Smooth muscle cell (in vitro differentiated cells): ENCODE measurements around the gene LCN6. TPM values are rescaled to one million over a fixed set of nuclear protein-coding genes. Genes with fewer than 3 reads are reported as not detected.
"Not testable (repeated sequence)": the region's sequence is repeated elsewhere in the genome, so short reads cannot be mapped to it uniquely, and the experiment has no call there.

ENCODE experiments used
- DNase-seq: peaks from one replicate; lab custom pipeline; 2025; ENCODE audit not compliant: unreplicated experiment; lab: John Stamatoyannopoulos, UW
- H2AFZ ChIP-seq: fragments of 200-600 bp; sonication (generic); 2 replicates; pipeline ENCODE4 v1.6.0; 2016; ENCODE audit warnings: antibody characterized with exemption, low read depth, mild to moderate bottlenecking
- H3F3A ChIP-seq: fragments of 200-600 bp; sonication (generic); 2 replicates; pipeline ENCODE4 v1.6.0; 2017; ENCODE audit warnings: antibody characterized with exemption, low read depth
- H3K27ac ChIP-seq: fragments of 200-600 bp; sonication (generic); 2 replicates; pipeline ENCODE4 v1.5.1; 2016; ENCODE audit warnings: low read depth, mild to moderate bottlenecking
- H3K27me3 ChIP-seq: fragments of 200-600 bp; sonication (generic); 2 replicates; pipeline ENCODE4 v1.6.1; 2016; ENCODE audit warnings: low read depth, mild to moderate bottlenecking
- H3K36me3 ChIP-seq: fragments of 200-600 bp; sonication (generic); 2 replicates; pipeline ENCODE4 v1.5.1; 2016; ENCODE audit warnings: low read depth
- H3K4me1 ChIP-seq: fragments of 200-600 bp; sonication (generic); 2 replicates; pipeline ENCODE4 v1.5.1; 2016; ENCODE audit warnings: low read depth
- H3K4me2 ChIP-seq: fragments of 200-600 bp; sonication (generic); 2 replicates; pipeline ENCODE4 v1.6.0; 2016; ENCODE audit warnings: mild to moderate bottlenecking
- H3K4me3 ChIP-seq: fragments of 200-600 bp; sonication (generic); 2 replicates; pipeline ENCODE4 v1.5.1; 2016; ENCODE audit warnings: mild to moderate bottlenecking
- H3K79me2 ChIP-seq: fragments of 200-600 bp; sonication (generic); 2 replicates; pipeline ENCODE4 v1.6.0; 2016; ENCODE audit warnings: low read depth, mild to moderate bottlenecking
- H3K9ac ChIP-seq: fragments of 200-600 bp; sonication (generic); 2 replicates; pipeline ENCODE4 v1.6.0; 2016; ENCODE audit warnings: low read depth
- H3K9me3 ChIP-seq: fragments of 200-600 bp; sonication (generic); replicated peaks from 2 replicates; pipeline ENCODE4 v1.5.1; 2016; ENCODE audit warnings: low read depth
- H4K20me1 ChIP-seq: fragments of 200-600 bp; sonication (generic); 2 replicates; pipeline ENCODE4 v1.6.0; 2016; ENCODE audit warnings: low read depth
- CTCF ChIP-seq: fragments of 200-600 bp; sonication (generic); IDR thresholded peaks from 2 replicates; pipeline ENCODE4 v1.5.1; 2017; ENCODE audit warnings: borderline replicate concordance, mild to moderate bottlenecking, antibody characterized with exemption; ENCODE audit not compliant: insufficient read depth, poor library complexity, severe bottlenecking
- WGBS: methylation state at CpG from one replicate; pipeline ENCODE4 v1.1.7; 2016; ENCODE audit warnings: low lambda C conversion rate; 5-methylcytosine and 5-hydroxymethylcytosine counted together
- polyA plus RNA-seq: library from polyadenylated mRNA; unstranded; fragments of >200 nt; fragmentation: Nextera tagmentation; extraction: Ambion mirVana; gene quantifications from 2 replicates; pipeline ENCODE4 v1.2.1, GENCODE V29; 2016
- total RNA-seq: library from RNA; depleted of rRNA; stranded (reverse); fragments of >200 nt; gene quantifications from 2 replicates; pipeline ENCODE4 v1.2.3, GENCODE V29; 2014

LCN6 gene
- total and polyA plus RNA-seq, 2 experiments from 2014 or later, result not detected

GRCh38 chr9:136707849-136708517, 40.3 kb downstream of the LCN6 start:
- no peaks in the 10 kb centered on the region for H3K36me3 ChIP-seq
- H3K9me3 ChIP-seq, result no peaks in the 10 kb centered on the region
- no peak for TF ChIP-seq CTCF
- WGBS, result 79% methylated on average over 22 of the region's 22 CpGs
- no peaks in the 10 kb centered on the region for H3K79me2 ChIP-seq
- H4K20me1 ChIP-seq, result no peaks in the 10 kb centered on the region
- no peak overlapping the region for H3K4me3 ChIP-seq
- no peak overlapping the region for H3K27ac ChIP-seq
- no peaks in the 10 kb centered on the region for H3K27me3 ChIP-seq
- no peak overlapping the region for H2AFZ ChIP-seq
- no peak overlapping the region for H3K9ac ChIP-seq
- no peak overlapping the region for H3K4me2 ChIP-seq
- peaks cover under 1% of the 10 kb centered on the region for H3K4me1 ChIP-seq
- H3F3A ChIP-seq, result peaks cover 6% of the 10 kb centered on the region
- no peak for DNase-seq

- H2AFZ ChIP-seq, result no peak overlapping the region
- H3K4me3 ChIP-seq, result no peak overlapping the region
- H3K4me1 ChIP-seq, result no peaks in the 10 kb centered on the region
- no peaks in the 10 kb centered on the region for H3K36me3 ChIP-seq
- peaks cover 6% of the 10 kb centered on the region for H3F3A ChIP-seq
- H4K20me1 ChIP-seq, result no peaks in the 10 kb centered on the region
- over 99% methylated on average over 7 of the region's 7 CpGs for WGBS
- H3K27ac ChIP-seq, result no peak overlapping the region
- TF ChIP-seq CTCF, result no peak
- DNase-seq, result no peak
- H3K79me2 ChIP-seq, result no peaks in the 10 kb centered on the region
- no peaks in the 10 kb centered on the region for H3K27me3 ChIP-seq
- no peaks in the 10 kb centered on the region for H3K9me3 ChIP-seq
- no peak overlapping the region for H3K9ac ChIP-seq
- H3K4me2 ChIP-seq, result no peak overlapping the region
Observed at GRCh38 chr9:136707011-136707410, 41.3 kb downstream of the LCN6 start.

GRCh38 chr9:136705564-136705963, 42.8 kb downstream of the LCN6 start:
- TF ChIP-seq CTCF, result no peak

GRCh38 chr9:136704741-136705140, 43.6 kb downstream of the LCN6 start:
- DNase-seq, H3K9ac ChIP-seq: not testable (repeated sequence)
- WGBS, result 91% methylated on average over 8 of the region's 8 CpGs

More at GRCh38 chr9:136705564-136705963, 42.8 kb downstream of the LCN6 start:
- H3K27me3 ChIP-seq, result peaks cover 3% of the 10 kb centered on the region
- H3K27ac ChIP-seq, result no peak overlapping the region
- H3K4me2 ChIP-seq, result no peak overlapping the region
- no peaks in the 10 kb centered on the region for H3K36me3 ChIP-seq
- no peak overlapping the region for H2AFZ ChIP-seq
- no peaks in the 10 kb centered on the region for H3K4me1 ChIP-seq
- no peaks in the 10 kb centered on the region for H3F3A ChIP-seq
- no peak overlapping the region for H3K9ac ChIP-seq
- WGBS, result 66% methylated on average over 7 of the region's 7 CpGs
- no peaks in the 10 kb centered on the region for H3K9me3 ChIP-seq
- H4K20me1 ChIP-seq, result no peaks in the 10 kb centered on the region
- H3K79me2 ChIP-seq, result no peaks in the 10 kb centered on the region
- no peak for DNase-seq
- H3K4me3 ChIP-seq, result no peak overlapping the region

More at GRCh38 chr9:136704741-136705140, 43.6 kb downstream of the LCN6 start:
- H3K4me3 ChIP-seq, H3K36me3 ChIP-seq, H3K9me3 ChIP-seq, H3K79me2 ChIP-seq, H3K27ac ChIP-seq, H4K20me1 ChIP-seq, H2AFZ ChIP-seq, H3F3A ChIP-seq, H3K27me3 ChIP-seq, H3K4me1 ChIP-seq, H3K4me2 ChIP-seq: not testable (repeated sequence)
